Mucosa of stomach (tissue), 1 donor: Measurements from ENCODE around the gene POLN.
A peak's percentile ranks its signal among the peaks of the same experiment; 100 is the strongest.

Experiments
- H3K27me3 ChIP-seq: one replicate; pipeline ENCODE4 v1.7.0; 2013; ENCODE audit warnings: mild to moderate bottlenecking, low read length; ENCODE audit not compliant: control insufficient read depth, insufficient read depth
- H3K36me3 ChIP-seq: one replicate; pipeline ENCODE4 v1.7.0; 2013; ENCODE audit warnings: low read length; ENCODE audit not compliant: control insufficient read depth, insufficient read depth
- H3K4me1 ChIP-seq: one replicate; pipeline ENCODE4 v1.7.0; 2013; ENCODE audit warnings: mild to moderate bottlenecking, low read length; ENCODE audit not compliant: control insufficient read depth, insufficient read depth
- H3K4me3 ChIP-seq: one replicate; pipeline ENCODE4 v1.7.0; 2013; ENCODE audit warnings: low read length
- H3K9ac ChIP-seq: one replicate; pipeline ENCODE4 v1.7.0; 2013; ENCODE audit warnings: mild to moderate bottlenecking, low read length, moderate library complexity
- H3K9me3 ChIP-seq: one replicate; pipeline ENCODE4 v1.7.0; 2013; ENCODE audit warnings: mild to moderate bottlenecking, low read length, moderate library complexity; ENCODE audit not compliant: control insufficient read depth
- donor health status: Pancreatic carcinoma.

Gene POLN

DNA sequence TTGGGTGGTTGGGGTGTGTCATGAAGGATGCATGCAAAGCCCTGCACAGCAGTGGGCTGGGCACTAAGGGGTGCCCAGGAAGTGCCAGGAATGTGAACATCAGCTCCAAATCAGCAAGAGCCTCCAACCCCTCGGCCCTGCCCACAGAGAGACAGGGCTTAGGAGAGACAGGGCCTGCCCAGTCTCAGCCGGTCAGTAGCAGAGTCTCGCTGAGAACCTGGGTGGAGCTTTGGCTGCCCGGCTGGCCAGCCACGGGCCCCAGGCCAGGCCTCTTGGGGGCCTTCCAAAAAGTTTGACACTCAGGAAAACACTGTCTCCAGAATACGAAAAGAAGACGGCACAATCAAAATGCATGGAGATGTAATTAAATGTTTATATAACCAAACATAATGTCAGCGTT is 24.3 kb upstream of the POLN start:
- Histone ChIP-seq H3K9ac (no peak overlapping the region), H3K36me3 (no peaks in the 10 kb centered on the region), H3K4me1 (peaks cover 6% of the 10 kb centered on the region), H3K9me3 (no peaks in the 10 kb centered on the region), H3K27me3 (no peaks in the 10 kb centered on the region), H3K4me3 (no peak overlapping the region)

DNA sequence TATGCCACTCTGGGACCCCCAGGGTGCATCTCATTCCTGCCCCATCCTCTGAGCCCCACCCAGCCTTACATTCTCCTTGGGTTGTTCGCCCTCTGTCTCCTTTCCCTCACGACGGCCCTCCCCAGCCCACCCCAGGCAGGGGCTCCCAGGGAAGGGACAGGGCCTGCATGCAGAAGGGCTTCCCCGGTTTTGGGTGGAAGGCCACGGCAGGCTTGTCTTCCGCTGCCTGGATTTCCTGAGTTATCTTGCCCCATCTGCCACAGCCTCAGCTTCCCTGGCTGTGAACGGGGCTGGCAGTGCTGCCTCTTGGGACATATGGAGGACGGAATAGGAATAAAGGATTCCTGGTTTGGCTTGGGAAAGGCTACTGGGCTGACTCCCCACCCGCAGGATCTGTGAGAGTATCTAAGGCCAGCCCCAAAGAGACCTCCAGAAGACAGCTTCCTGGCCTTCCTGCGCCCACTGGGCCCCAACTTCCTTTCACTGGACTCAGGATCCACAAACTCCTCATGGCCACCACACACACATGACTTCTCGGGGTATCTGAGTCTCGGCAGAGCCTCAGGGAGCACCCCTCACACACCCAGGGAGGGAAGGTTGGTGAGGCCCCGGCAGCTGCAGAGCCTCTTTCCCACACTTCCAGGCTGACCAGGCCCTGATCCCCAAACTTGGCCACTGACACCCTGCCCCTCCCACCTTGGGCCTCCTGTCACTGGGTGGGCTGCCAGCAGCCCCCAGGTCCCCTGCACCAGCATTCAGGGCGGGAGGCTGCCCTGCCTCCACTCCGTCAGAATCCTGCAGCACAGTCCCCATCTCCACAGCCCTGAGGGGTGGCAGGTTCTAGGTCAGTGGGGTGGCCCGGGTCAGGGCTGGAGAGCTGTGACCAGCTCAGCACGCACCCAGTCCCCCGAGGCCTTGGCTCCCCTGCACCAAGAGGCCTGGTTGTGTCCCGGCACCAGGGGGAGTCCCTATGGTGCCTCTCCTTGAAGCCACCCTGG is 23.5 kb upstream of the POLN start:
- Histone ChIP-seq H3K36me3 (no peaks in the 10 kb centered on the region), H3K4me1 (peaks cover 10% of the 10 kb centered on the region), H3K27me3 (no peaks in the 10 kb centered on the region), H3K9me3 (no peaks in the 10 kb centered on the region), H3K4me3 (no peak overlapping the region), H3K9ac (no peak overlapping the region)

DNA sequence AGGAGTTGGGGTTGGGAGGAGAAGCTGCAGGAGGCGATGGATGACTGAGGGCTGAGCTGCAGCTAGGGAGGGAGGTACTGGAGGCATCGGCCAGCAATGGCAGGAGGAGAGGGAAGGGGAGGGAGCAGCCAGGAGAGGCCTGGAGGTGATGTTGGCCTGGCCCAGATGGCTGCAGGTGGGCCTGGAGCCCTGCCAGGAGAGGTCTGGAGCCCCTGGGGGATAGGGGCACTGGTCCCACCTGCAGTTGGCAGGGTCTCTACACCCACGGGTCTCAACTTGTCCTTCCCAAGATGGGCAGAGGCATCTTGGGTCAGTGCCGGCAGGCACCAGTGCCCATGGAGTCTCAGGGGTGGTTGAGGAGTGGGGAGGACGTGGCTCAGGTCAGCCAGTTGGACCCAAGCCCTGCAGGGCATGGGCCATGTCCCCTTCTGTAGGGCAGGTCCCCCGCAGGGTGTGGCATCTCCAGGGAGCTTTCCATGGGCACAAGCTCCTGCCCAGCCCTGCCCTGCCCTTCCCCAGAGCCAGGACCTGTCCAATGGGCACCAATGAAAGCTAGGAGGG is 22.6 kb upstream of the POLN start:
- Histone ChIP-seq H3K4me1 (peaks cover 19% of the 10 kb centered on the region), H3K27me3 (no peaks in the 10 kb centered on the region), H3K9ac (no peak overlapping the region), H3K9me3 (no peaks in the 10 kb centered on the region), H3K36me3 (no peaks in the 10 kb centered on the region), H3K4me3 (no peak overlapping the region)

DNA sequence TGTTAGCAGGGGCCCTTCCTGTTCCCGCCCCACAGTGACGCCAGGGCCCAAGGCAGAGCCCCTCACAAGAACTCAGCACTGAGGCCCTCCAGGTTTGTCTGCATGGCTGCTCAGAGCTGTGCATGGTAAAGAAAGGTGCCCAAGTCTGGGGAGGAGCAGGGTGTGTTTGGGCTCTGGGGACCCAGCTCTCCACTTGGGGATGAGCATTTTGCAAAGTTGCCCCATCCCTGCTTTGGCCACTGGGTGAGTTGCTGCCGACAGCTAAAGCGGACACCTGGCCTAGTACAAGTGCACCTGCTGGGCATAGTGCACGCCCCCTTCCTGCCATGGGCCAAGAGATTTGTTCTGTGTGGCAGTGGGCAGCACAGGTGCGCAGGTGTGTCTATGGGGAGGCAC is 22.0 kb upstream of the POLN start:
- Histone ChIP-seq H3K4me3 (no peak overlapping the region), H3K9ac (no peak overlapping the region), H3K4me1 (peaks cover 25% of the 10 kb centered on the region), H3K36me3 (no peaks in the 10 kb centered on the region), H3K27me3 (no peaks in the 10 kb centered on the region), H3K9me3 (no peaks in the 10 kb centered on the region)

DNA sequence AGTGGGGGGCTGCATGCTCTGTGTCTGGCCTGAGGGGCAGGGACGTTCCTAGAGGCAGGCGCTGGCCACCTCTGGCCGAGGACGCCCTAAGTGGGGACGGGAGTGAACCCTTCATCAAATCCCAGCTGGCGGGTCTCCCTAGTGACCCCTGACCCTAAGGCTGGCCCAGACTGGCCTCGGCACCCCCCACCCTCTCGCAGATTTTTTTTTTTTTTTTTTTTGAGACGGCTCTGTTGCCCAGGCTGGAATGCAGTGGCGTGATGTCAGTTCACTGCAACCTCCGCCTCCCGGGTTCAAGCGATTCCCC is 21.0 kb upstream of the POLN start:
- Histone ChIP-seq H3K4me3 (peak overlapping the region; percentile 63), H3K4me1 (peaks cover 25% of the 10 kb centered on the region), H3K9ac (peak overlapping the region; percentile 72), H3K27me3 (no peaks in the 10 kb centered on the region), H3K36me3 (no peaks in the 10 kb centered on the region), H3K9me3 (no peaks in the 10 kb centered on the region)

DNA sequence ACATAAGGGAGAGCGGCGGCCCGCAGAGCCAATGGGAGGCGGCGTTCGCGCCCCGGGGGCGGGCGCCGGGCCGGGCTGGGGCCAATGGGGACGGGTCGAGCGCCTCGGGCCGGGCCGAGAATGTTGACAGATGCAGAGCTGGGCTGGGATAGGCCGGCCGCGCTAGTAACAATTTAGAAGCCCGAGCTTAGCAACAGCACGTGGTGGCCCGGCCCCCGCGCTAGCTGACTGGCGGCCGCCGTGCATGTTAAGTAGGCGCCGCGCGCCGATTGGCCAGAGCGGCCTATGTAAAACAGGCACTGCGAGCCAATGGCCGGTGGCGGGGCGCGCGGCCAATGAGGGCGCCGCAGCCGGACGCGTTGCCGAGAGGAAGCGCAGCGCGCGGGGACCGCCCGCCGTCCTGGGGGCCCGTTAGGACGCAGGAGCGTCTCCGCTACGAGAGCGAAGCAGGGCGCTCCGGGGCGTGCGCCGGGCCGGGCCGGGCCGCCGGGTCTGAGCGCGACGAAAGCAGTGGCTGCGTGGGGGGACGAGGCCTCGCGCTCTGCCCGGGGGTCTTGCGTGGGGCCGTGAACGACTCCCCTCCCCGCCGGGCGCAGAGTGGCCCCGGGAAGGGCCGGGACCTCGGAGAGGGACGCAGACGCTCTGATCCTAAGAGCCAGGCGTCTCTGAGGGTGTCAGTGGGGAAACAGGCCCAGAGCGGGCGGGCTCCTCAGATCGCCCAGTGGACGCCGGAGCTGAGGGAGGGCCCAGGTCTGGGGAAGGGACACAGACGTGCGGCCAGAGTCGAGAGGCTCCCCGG is 20.4 kb upstream of the POLN start:
- Histone ChIP-seq H3K36me3 (no peaks in the 10 kb centered on the region), H3K4me1 (peaks cover 28% of the 10 kb centered on the region), H3K9me3 (no peaks in the 10 kb centered on the region), H3K9ac (peak overlapping the region; percentile 72), H3K27me3 (no peaks in the 10 kb centered on the region), H3K4me3 (peak overlapping the region; percentile 63)

DNA sequence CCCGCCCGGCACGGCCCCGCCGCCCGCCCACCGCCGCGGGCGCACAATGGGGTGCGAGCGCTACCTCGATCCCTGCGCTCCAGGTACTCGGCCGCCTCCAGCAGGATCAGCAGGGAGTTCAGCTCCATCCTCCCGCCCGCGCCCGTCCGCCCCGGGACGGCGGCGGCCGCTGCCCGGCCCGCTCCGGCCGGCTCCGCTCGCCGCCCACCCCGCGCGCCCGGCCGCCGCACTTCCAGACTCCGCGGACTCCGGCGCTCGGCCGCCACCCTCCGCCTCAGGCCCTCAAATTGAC is 19.9 kb upstream of the POLN start, which contains the start of gene MXD4:
MXD4 (minus strand) TSS at position 257 of the 292 bp plus-strand sequence; CDS start at position 128, 129 bp downstream.
- peaks cover 34% of the 10 kb centered on the region for H3K4me1 ChIP-seq
- no peaks in the 10 kb centered on the region for H3K36me3 ChIP-seq
- H3K27me3 ChIP-seq: no peaks in the 10 kb centered on the region
- H3K4me3 ChIP-seq: peak within 1 kb of the TSS; percentile 63
- H3K9ac ChIP-seq: peak within 1 kb of the TSS; percentile 78
- no peaks in the 10 kb centered on the region for H3K9me3 ChIP-seq

DNA sequence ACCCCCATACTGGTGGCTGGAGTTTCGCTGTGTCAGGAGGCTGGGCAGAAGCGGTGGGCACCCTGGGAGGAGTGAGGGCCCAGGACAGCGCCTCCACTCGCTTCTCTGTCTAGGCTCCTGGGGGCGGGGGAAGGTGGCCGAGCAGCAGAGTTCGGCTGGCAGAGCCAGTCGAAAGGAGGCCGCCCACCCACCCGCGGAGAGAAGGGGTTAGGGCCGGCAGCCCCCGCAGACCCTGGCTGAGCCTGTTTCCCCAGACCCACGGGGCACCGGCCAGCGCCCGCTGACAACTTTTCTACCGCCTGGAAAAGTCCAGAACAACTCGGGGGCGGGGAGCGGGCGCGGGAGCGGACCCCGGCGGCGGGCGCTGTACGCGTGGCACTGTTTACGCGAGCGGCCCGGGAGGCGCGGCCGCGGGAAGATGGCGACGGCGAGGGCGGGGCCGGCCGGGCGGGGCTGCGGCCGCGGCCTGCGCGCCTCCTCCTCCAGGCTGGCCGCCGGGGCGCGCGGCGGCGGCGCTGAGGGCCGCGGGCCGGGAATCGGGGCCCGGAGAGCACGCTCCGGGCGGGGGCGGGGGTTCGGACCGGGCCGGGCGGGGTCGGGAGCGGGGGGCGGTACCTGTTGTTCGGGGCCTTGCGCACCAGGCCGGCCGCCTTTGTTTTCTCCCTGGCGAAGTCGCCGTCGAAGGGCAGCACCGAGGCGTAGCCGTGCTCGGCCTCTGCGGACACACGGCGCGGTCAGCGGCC is 19.4 kb upstream of the POLN start:
- H3K9me3 ChIP-seq: no peaks in the 10 kb centered on the region
- H3K4me3 ChIP-seq: peak overlapping the region; percentile 51
- H3K27me3 ChIP-seq: no peaks in the 10 kb centered on the region
- no peaks in the 10 kb centered on the region for H3K36me3 ChIP-seq
- H3K9ac ChIP-seq: peak overlapping the region; percentile 78
- peaks cover 39% of the 10 kb centered on the region for H3K4me1 ChIP-seq

DNA sequence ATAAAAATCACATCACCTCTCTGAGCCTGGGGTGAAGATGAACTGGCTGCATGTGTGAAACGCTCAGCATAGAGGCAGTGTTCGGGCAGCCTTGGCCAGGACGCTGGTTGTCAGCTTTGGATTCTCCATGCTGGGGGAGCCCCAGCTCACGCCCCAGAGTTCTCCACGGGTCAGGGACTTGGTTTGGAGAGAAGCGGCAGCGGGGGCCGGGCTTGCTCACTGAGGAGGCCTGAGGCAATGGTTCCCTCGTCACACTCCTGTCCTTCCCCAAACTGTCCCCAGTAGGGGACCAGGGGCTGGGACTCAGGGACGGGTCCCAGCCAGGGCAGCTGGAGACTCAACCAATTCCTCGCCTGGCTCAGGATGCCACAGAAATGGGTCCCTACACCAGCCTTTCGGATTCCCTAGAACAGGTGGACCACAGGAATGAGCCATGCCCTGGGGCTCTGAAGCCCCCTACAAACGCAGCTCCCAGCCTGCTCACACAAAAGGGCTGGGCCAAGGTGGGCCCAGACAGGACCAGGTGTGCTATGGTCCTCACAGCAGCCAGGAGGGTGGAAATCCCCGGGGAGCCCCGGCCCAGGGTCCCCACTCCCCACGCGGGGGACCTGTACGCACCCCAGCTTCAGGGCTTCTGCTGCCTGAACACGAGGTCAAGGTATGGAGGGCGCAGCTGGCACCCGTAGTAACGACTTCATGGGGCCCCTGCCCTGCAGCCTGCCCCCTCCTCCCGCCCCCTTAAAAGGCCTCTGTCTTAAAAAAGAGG is 18.6 kb upstream of the POLN start:
- no peaks in the 10 kb centered on the region for H3K9me3 ChIP-seq
- H3K4me1 ChIP-seq: peaks cover 45% of the 10 kb centered on the region
- peak overlapping the region; percentile 51 for H3K4me3 ChIP-seq
- no peaks in the 10 kb centered on the region for H3K27me3 ChIP-seq
- peak overlapping the region; percentile 78 for H3K9ac ChIP-seq
- H3K36me3 ChIP-seq: no peaks in the 10 kb centered on the region

DNA sequence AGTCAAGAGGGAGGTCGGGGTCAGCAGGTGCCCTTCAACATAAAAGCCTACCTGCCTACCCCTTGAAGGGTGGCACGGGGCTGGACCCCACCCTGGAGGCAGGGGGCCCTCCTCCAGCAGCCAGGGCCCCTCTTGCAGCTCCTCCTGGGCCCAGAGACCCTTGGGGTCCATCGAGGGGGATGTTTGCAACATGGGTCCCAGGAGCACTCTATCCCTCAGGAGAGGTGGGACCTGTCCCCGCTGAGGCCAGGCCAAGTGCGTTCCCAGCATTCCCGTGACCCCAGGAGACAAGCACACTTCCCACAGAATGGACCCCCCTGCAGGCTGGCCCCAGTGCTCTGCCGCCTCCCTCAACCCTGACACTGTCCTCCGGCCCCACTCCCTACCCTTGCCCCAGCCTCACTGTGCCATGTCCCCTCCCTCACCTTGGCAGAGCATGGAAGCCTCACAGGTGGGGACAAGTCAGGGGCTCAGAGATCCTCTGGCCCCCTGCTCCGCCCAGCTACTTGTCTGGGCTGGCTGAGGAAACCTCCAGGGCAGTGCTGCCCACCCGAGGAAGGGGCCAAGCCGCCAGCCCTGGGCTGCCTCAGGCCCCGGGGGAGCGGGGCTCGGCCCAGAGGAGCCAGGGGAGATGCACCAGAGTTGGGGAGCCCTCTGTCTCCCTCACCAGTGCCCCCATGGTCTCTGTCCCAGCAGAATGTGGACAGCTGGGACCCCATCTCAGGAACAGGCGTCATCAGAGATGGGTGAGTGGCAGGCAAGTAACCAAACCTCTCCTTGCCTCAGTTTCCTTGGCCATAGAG is 17.8 kb upstream of the POLN start:
- peaks cover 45% of the 10 kb centered on the region for H3K4me1 ChIP-seq
- no peak overlapping the region for H3K4me3 ChIP-seq
- no peaks in the 10 kb centered on the region for H3K9me3 ChIP-seq
- H3K27me3 ChIP-seq: no peaks in the 10 kb centered on the region
- no peaks in the 10 kb centered on the region for H3K36me3 ChIP-seq
- peak overlapping the region; percentile 78 for H3K9ac ChIP-seq
